Mesendoderm (in vitro differentiated cells): ENCODE results near the gene ELF1. TPM values are rescaled to one million over a fixed set of nuclear protein-coding genes. Genes with fewer than 3 reads are reported as not detected.

Experiments used
- DNase-seq: peaks from one replicate; pipeline ENCODE4 v3.0.0; 2013
- H2AK5ac ChIP-seq: 2 replicates; pipeline ENCODE4 v1.6.1; 2013; ENCODE audit warnings: low read length, inconsistent platforms
- H2BK120ac ChIP-seq: 2 replicates; pipeline ENCODE4 v1.6.1; 2013; ENCODE audit warnings: low read depth, mild to moderate bottlenecking, low read length, moderate library complexity, mixed read lengths
- H2BK15ac ChIP-seq: replicated peaks from 2 replicates; pipeline ENCODE4 v1.6.1; 2013; ENCODE audit warnings: low read depth, mild to moderate bottlenecking, moderate library complexity
- H2BK5ac ChIP-seq: 2 replicates; pipeline ENCODE4 v1.6.1; 2013; ENCODE audit warnings: low read length, inconsistent platforms
- H3K18ac ChIP-seq: 2 replicates; pipeline ENCODE4 v1.6.1; 2013; ENCODE audit warnings: mild to moderate bottlenecking, low read length, mixed read lengths
- H3K23ac ChIP-seq: one replicate; pipeline ENCODE4 v1.6.1; 2013; ENCODE audit warnings: low read length
- H3K27ac ChIP-seq: 2 replicates; pipeline ENCODE4 v1.5.1; 2013; ENCODE audit warnings: low read depth, mild to moderate bottlenecking, inconsistent platforms, low read length, moderate library complexity
- H3K27me3 ChIP-seq: 2 replicates; pipeline ENCODE4 v1.6.1; 2013; ENCODE audit warnings: low read length, control low read depth, mild to moderate bottlenecking, inconsistent platforms; ENCODE audit not compliant: insufficient read depth, poor library complexity
- H3K36me3 ChIP-seq: 2 replicates; pipeline ENCODE4 v1.6.1; 2013; ENCODE audit warnings: low read length, inconsistent platforms; ENCODE audit not compliant: control insufficient read depth, insufficient read depth
- H3K4ac ChIP-seq: one replicate; pipeline ENCODE4 v1.6.1; 2013; ENCODE audit warnings: low read depth, mild to moderate bottlenecking, low read length, moderate library complexity
- H3K4me1 ChIP-seq: 2 replicates; pipeline ENCODE4 v1.6.1; 2013; ENCODE audit warnings: low read depth, low read length, inconsistent platforms; ENCODE audit not compliant: control insufficient read depth
- H3K4me2 ChIP-seq: 2 replicates; pipeline ENCODE4 v1.6.1; 2013; ENCODE audit warnings: low read length
- H3K4me3 ChIP-seq: 2 replicates; pipeline ENCODE4 v1.5.1; 2013; ENCODE audit warnings: mild to moderate bottlenecking, low read length
- H3K56ac ChIP-seq: one replicate; pipeline ENCODE4 v1.6.1; 2013; ENCODE audit warnings: low read length
- H3K79me1 ChIP-seq: 2 replicates; pipeline ENCODE4 v1.6.1; 2013; ENCODE audit warnings: low read length, inconsistent platforms
- H3K79me2 ChIP-seq: 2 replicates; pipeline ENCODE4 v1.6.1; 2013; ENCODE audit warnings: mild to moderate bottlenecking, low read length; ENCODE audit not compliant: control insufficient read depth, insufficient read depth
- H3K9ac ChIP-seq: 2 replicates; pipeline ENCODE4 v1.6.1; 2013; ENCODE audit warnings: low read length, inconsistent platforms
- H4K5ac ChIP-seq: one replicate; pipeline ENCODE4 v1.6.1; 2013; ENCODE audit warnings: low read length
- H4K8ac ChIP-seq: one replicate; pipeline ENCODE4 v1.6.1; 2013; ENCODE audit warnings: low read depth, mild to moderate bottlenecking, control low read depth, low read length, moderate library complexity
- WGBS: extraction: QIAGEN DNeasy Blood & Tissue Kit; methylation state at CpG from one replicate; pipeline ENCODE4 v1.1.7; 2013; ENCODE audit warnings: low lambda C conversion rate, missing lambda C conversion rate; ENCODE audit not compliant: insufficient coverage; ENCODE audit errors: extremely low coverage; 5-methylcytosine and 5-hydroxymethylcytosine counted together
- polyA plus RNA-seq, 2 experiments: library from polyadenylated mRNA; stranded (reverse); fragments of 200-250 nt; gene quantifications; one replicate each; pipeline ENCODE4 v1.2.3, GENCODE V29; 2013

ELF1 gene
- polyA plus RNA-seq (2013, experiment 1 of 2), result 13.8 TPM
- 14.7 TPM for polyA plus RNA-seq (2013, experiment 2 of 2)

DNA sequence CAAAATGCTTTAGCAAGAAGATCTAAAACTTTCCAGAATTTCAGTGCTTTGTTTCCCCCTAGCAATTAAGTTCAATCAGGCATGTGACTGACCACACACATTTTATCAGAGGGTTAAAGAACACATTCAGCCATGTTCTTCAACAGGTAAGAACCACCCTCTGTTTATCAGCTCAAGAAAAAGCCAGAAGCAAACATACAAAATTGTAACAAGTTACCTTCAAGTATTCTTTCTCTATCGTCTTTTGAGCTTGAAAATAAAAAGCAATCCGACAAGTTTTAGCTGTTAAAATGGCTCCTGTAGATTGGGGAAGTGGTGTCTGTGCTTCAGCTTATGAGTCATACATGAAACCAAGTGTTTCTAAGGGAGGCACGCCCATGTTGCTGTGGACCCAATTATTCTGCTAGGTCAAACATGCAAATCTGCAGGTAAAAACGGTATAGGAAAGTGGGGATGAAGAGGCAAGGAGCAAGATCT, at the start of gene ELF1:
Gene ELF1, minus strand, starts transcription at position 306 of the 477 bp plus-strand sequence. CDS start 37,262 bp downstream, outside the sequence.
- Histone ChIP-seq H2AK5ac (no peak within 1 kb of the TSS), H3K79me2 (no peaks in the 10 kb centered on the region), H3K56ac (no peak within 1 kb of the TSS), H3K36me3 (no peaks in the 10 kb centered on the region), H4K8ac (no peak within 1 kb of the TSS), H3K4ac (no peak within 1 kb of the TSS), H3K4me1 (peaks cover 2% of the 10 kb centered on the region), H2BK5ac (no peak within 1 kb of the TSS), H3K9ac (no peak within 1 kb of the TSS), H3K27me3 (no peaks in the 10 kb centered on the region), H2BK15ac (no peak within 1 kb of the TSS), H3K23ac (no peak within 1 kb of the TSS), H3K4me2 (no peak within 1 kb of the TSS), H2BK120ac (no peak within 1 kb of the TSS), H3K27ac (peak within 1 kb of the TSS; percentile 27), H3K18ac (peak within 1 kb of the TSS; percentile 68), H3K79me1 (no peaks in the 10 kb centered on the region), H4K5ac (no peak within 1 kb of the TSS), H3K4me3 (no peak within 1 kb of the TSS)
- peak; percentile 76 for DNase-seq
- WGBS, result no CpG with 5 or more reads among the region's 4 CpGs

DNA sequence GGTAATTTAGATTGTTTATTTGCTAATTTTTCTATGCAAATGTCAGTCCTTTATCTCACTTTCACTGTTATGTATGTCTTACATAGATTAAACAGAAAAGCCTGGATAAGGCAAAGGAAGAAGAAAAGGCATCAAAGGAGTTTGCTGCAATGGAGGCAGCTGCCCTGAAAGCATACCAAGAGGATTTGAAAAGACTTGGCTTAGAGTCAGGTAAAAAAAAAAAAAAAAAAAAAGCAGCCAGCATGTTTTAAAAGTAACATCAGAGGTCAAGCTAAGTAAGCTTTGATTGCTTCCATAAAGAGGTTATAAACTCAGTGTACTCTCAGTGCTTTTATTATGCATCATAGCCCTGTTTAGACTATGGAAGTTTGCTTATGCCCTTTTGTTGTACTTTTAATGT, 46.0 kb upstream of the ELF1 start:
- H2BK5ac ChIP-seq, result no peak overlapping the region
- H3K4me3 ChIP-seq, result no peak overlapping the region
- no peak overlapping the region for H3K9ac ChIP-seq
- no peaks in the 10 kb centered on the region for H3K36me3 ChIP-seq
- no peak overlapping the region for H3K27ac ChIP-seq
- no peak overlapping the region for H2BK15ac ChIP-seq
- H4K5ac ChIP-seq, result no peak overlapping the region
- H3K4me1 ChIP-seq, result no peaks in the 10 kb centered on the region
- H3K23ac ChIP-seq, result no peak overlapping the region
- no peak overlapping the region for H3K4ac ChIP-seq
- no peak for DNase-seq
- H4K8ac ChIP-seq, result no peak overlapping the region
- H3K18ac ChIP-seq, result no peak overlapping the region
- no peak overlapping the region for H3K56ac ChIP-seq
- no peak overlapping the region for H2AK5ac ChIP-seq
- no peaks in the 10 kb centered on the region for H3K27me3 ChIP-seq
- no peak overlapping the region for H2BK120ac ChIP-seq
- no peaks in the 10 kb centered on the region for H3K79me2 ChIP-seq
- H3K79me1 ChIP-seq, result no peaks in the 10 kb centered on the region
- H3K4me2 ChIP-seq, result no peak overlapping the region

- Histone ChIP-seq H3K27me3 (no peaks in the 10 kb centered on the region), H4K5ac (no peak overlapping the region), H2BK15ac (no peak overlapping the region), H3K4me2 (no peak overlapping the region), H3K36me3 (no peaks in the 10 kb centered on the region), H3K18ac (no peak overlapping the region), H3K56ac (no peak overlapping the region), H3K4me3 (no peak overlapping the region), H4K8ac (no peak overlapping the region), H3K79me1 (no peaks in the 10 kb centered on the region), H3K79me2 (no peaks in the 10 kb centered on the region), H3K4me1 (no peaks in the 10 kb centered on the region), H2BK120ac (no peak overlapping the region), H3K27ac (no peak overlapping the region), H2AK5ac (no peak overlapping the region), H2BK5ac (no peak overlapping the region), H3K9ac (no peak overlapping the region), H3K23ac (no peak overlapping the region), H3K4ac (no peak overlapping the region)
- WGBS, result no CpG with 5 or more reads among the region's 2 CpGs
- DNase-seq, result no peak
Observed at GRCh38 chr13:41064493-41064892, 45.4 kb upstream of the ELF1 start.

DNA sequence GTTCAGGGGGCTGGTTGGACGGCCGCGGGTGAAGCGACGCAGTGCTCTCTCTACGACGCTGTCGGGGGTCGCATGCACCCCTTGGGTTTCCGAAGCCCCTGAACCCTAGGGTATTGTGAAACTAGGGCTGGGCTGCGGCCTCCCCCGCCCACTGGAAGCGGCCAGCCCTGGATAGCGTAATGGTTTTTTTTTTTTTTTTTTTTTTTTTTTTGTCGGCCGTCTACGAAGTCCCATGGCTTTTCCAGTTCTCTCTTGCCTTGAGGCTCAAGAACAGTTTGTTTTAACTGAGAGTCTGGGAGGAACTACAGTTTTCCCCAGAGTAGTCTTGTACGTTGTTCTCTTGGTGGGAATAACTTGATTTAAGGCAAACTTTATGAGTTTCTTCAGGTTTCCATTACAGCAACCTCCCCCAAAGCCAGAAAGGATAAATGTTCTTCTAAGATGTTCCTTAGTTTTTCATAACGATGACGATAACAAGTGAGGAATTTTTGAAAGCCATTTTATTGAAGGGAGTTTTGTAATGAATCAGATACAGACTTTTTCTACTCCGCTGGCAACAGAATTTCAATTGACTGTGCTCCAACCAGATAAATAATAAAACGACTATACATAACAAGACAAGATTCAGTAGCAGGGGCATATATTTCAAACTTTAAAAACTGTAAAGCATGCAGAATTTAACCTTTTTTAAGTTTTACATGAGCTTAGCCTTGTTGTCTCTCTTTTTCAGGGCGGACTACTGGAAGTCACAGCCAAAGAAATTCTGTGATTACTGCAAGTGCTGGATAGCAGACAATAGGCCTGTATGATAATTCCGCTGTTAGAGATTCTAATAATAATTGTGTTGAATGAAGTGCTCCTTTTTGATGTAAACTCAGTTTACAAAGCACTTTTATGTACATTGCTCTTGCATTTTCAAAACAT, 43.1 kb upstream of the ELF1 start:
- WGBS, result no CpG with 5 or more reads among the region's 24 CpGs
- Histone ChIP-seq H3K56ac (peak overlapping the region; percentile 98), H3K4me2 (peak overlapping the region; percentile 56), H2AK5ac (no peak overlapping the region), H2BK120ac (no peak overlapping the region), H3K4me3 (peak overlapping the region; percentile 94), H4K5ac (no peak overlapping the region), H3K79me2 (peaks cover 4% of the 10 kb centered on the region), H3K27ac (peak overlapping the region; percentile 92), H3K23ac (no peak overlapping the region), H2BK15ac (no peak overlapping the region), H3K27me3 (no peaks in the 10 kb centered on the region), H3K79me1 (peaks cover 6% of the 10 kb centered on the region), H3K36me3 (no peaks in the 10 kb centered on the region), H3K18ac (peak overlapping the region; percentile 21), H3K9ac (peak overlapping the region; percentile 97), H4K8ac (no peak overlapping the region), H2BK5ac (no peak overlapping the region), H3K4ac (no peak overlapping the region), H3K4me1 (peaks cover 3% of the 10 kb centered on the region)
- no peak for DNase-seq

DNA sequence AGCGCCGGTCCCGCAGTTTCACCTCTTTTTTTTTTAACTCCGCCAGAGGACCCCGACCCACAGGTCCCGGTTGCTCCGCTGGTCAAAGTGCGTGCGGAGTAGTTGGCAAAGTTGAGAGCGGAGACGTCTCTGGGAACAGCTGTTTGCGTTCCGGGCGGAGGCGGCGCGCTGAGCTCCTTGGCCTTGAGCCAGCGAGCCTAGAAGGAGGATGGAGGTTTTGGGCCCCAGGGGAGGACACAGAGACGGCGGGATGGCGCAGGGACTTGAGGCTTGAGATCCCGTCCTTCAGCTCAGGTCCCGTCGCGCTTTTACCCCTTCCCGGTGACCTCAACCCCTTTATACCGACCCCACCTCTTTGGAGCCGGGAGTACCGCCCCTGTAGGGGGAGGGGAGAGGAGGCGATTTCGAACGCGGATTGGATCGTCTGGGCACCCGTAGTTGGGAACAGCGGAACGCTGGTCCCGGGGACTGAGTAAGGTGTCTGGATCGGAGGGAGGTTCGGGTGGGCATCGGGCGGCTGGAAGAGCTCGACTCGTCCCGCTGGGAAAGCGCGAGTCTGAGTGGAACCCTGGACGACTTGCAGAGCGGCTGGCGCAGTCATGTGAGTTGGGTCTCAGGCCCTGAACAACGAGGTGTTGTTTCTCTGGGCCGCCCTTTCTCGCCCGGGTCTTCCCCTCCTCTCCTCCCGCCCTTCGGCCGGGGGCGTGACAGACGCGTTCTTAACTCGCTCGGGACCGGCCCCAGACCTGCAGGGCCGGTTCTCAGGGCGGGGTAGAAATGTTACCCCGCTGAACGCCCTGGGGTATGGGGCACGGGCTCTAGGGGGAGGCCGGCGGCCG, 42.2 kb upstream of the ELF1 start, which contains the start of gene WBP4:
Gene WBP4, plus strand, starts transcription at position 435 of the 839 bp plus-strand sequence. Its CDS starts 165 bp downstream, at position 600.
- Histone ChIP-seq H3K36me3 (no peaks in the 10 kb centered on the region), H2BK120ac (no peak within 1 kb of the TSS), H2BK5ac (peak within 1 kb of the TSS; percentile 96), H4K8ac (no peak within 1 kb of the TSS), H3K9ac (peak within 1 kb of the TSS; percentile 97), H3K56ac (peak within 1 kb of the TSS; percentile 98), H3K79me2 (peaks cover 4% of the 10 kb centered on the region), H3K23ac (no peak within 1 kb of the TSS), H2AK5ac (no peak within 1 kb of the TSS), H3K4ac (peak within 1 kb of the TSS; percentile 38), H3K4me2 (peak within 1 kb of the TSS; percentile 66), H2BK15ac (no peak within 1 kb of the TSS), H3K4me1 (peaks cover 3% of the 10 kb centered on the region), H3K18ac (peak within 1 kb of the TSS; percentile 76), H3K79me1 (peaks cover 6% of the 10 kb centered on the region), H4K5ac (no peak within 1 kb of the TSS), H3K27me3 (no peaks in the 10 kb centered on the region), H3K27ac (peak within 1 kb of the TSS; percentile 94), H3K4me3 (peak within 1 kb of the TSS; percentile 94)
- no CpG with 5 or more reads among the region's 71 CpGs for WGBS
- peak; percentile 99 for DNase-seq
